Stimulated activated CD4-positive, alpha-beta T cell treated with anti-CD3 and anti-CD28 coated beads, Interleukin-12 subunit alpha, Interleukin-12 subunit beta, amount 100 ng/mL, for 4 hours (primary cell): ENCODE results near the gene CBX8.
A peak's percentile ranks its signal among the peaks of the same experiment; 100 is the strongest.

ENCODE experiments used
- DNase-seq: peaks from one replicate; pipeline ENCODE4 v3.0.0-alpha.2; 2020

The CBX8 gene

GRCh38 chr17:79803997-79804855 lies 7.3 kb upstream of the CBX8 start:
- DNase-seq: peak; percentile 66

- no peak for DNase-seq
Observed at GRCh38 chr17:79803421-79803996, 6.6 kb upstream of the CBX8 start.

GRCh38 chr17:79802736-79803420 lies 6.0 kb upstream of the CBX8 start:
- DNase-seq: no peak

- DNase-seq: no peak
Observed at GRCh38 chr17:79802039-79802735, 5.3 kb upstream of the CBX8 start.

GRCh38 chr17:79801156-79802038 lies 4.5 kb upstream of the CBX8 start:
- no peak for DNase-seq

- DNase-seq: no peak
Observed at GRCh38 chr17:79800325-79801155, 3.7 kb upstream of the CBX8 start.

GRCh38 chr17:79799538-79800324 lies 2.9 kb upstream of the CBX8 start:
- DNase-seq: no peak

GRCh38 chr17:79799174-79799537 lies 2.3 kb upstream of the CBX8 start:
- DNase-seq: no peak

GRCh38 chr17:79798299-79799173 lies 1.7 kb upstream of the CBX8 start:
- DNase-seq: no peak

GRCh38 chr17:79797492-79798298 lies 818 bp upstream of the CBX8 start:
- DNase-seq: no peak

- DNase-seq: no peak
Observed at GRCh38 chr17:79796444-79796762, 474 bp downstream of the CBX8 start.

GRCh38 chr17:79795795-79796443 lies 958 bp downstream of the CBX8 start:
- DNase-seq: no peak

- no peak for DNase-seq
Observed at GRCh38 chr17:79794659-79795511, 2.0 kb downstream of the CBX8 start.

- DNase-seq: no peak
Observed at GRCh38 chr17:79793924-79794304, 3.0 kb downstream of the CBX8 start.

- DNase-seq: no peak
Observed at GRCh38 chr17:79792984-79793923, 3.6 kb downstream of the CBX8 start.

- no peak for DNase-seq
Observed at GRCh38 chr17:79792341-79792871, 4.5 kb downstream of the CBX8 start.
